C4-2B (cell line): ENCODE measurements around the gene GH2.

ENCODE experiments used
- ZFX ChIP-seq: fragments of 450-650 bp; IDR thresholded peaks from 2 replicates; pipeline ENCODE4 v1.6.1; 2017
- TF ChIP-seq, protein P1 (sequence below): fragments of 450-650 bp; conservative IDR thresholded peaks from 2 replicates; pipeline ENCODE4 v1.5.1; 2017; ENCODE audit warnings: mild to moderate bottlenecking

DNA sequence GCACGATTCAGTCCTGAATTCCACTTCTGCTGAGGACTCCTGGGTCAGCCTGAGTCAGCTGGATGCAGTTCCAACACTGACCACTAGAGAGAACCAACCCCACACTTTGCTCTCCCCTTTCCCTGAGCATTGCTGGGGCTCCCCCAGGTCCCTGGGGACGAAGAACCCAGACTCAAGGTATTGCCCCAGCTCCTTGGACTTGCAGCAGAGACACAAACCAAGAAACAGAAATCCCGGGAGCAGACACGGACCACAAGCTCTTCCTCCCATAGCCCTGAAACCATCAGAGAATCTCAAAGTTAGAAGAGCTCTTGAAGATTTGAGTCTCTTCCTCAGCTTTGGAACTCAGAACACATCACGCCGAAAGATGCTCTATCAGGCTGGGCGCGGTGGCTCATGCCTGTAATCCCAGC lies 37.6 kb upstream of the GH2 start:
- TF ChIP-seq, protein P1, sequence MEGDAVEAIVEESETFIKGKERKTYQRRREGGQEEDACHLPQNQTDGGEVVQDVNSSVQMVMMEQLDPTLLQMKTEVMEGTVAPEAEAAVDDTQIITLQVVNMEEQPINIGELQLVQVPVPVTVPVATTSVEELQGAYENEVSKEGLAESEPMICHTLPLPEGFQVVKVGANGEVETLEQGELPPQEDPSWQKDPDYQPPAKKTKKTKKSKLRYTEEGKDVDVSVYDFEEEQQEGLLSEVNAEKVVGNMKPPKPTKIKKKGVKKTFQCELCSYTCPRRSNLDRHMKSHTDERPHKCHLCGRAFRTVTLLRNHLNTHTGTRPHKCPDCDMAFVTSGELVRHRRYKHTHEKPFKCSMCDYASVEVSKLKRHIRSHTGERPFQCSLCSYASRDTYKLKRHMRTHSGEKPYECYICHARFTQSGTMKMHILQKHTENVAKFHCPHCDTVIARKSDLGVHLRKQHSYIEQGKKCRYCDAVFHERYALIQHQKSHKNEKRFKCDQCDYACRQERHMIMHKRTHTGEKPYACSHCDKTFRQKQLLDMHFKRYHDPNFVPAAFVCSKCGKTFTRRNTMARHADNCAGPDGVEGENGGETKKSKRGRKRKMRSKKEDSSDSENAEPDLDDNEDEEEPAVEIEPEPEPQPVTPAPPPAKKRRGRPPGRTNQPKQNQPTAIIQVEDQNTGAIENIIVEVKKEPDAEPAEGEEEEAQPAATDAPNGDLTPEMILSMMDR: peak; percentile 92
- TF ChIP-seq ZFX: no peak
